Neuronal stem cell (in vitro differentiated cells): ENCODE measurements around the gene CMTM5.

Experiments
- DNase-seq: peaks from one replicate; pipeline ENCODE4 v3.0.0-alpha.2; 2013; ENCODE audit warnings: low spot score
- H2AFZ ChIP-seq: one replicate; pipeline ENCODE4 v1.6.1; 2013; ENCODE audit warnings: mild to moderate bottlenecking, low read length, inconsistent platforms
- H2AK5ac ChIP-seq: 2 replicates; pipeline ENCODE4 v1.6.1; 2013; ENCODE audit warnings: low read depth, mild to moderate bottlenecking, inconsistent platforms, low read length, moderate library complexity, mixed read lengths
- H2BK120ac ChIP-seq: 2 replicates; pipeline ENCODE4 v1.6.1; 2013; ENCODE audit warnings: low read depth, mild to moderate bottlenecking, inconsistent platforms, low read length, moderate library complexity, mixed read lengths
- H2BK12ac ChIP-seq: one replicate; pipeline ENCODE4 v1.6.1; 2013; ENCODE audit warnings: low read length, inconsistent platforms
- H2BK15ac ChIP-seq: 2 replicates; pipeline ENCODE4 v1.6.1; 2013; ENCODE audit warnings: mild to moderate bottlenecking, low read length, inconsistent platforms, mixed read lengths
- H2BK5ac ChIP-seq: one replicate; pipeline ENCODE4 v1.6.1; 2013; ENCODE audit warnings: inconsistent platforms, mild to moderate bottlenecking, low read length, moderate library complexity
- H3K14ac ChIP-seq: one replicate; pipeline ENCODE4 v1.6.1; 2013; ENCODE audit warnings: low read length, inconsistent platforms
- H3K18ac ChIP-seq: 2 replicates; pipeline ENCODE4 v1.6.1; 2013; ENCODE audit warnings: low read length, inconsistent platforms
- H3K23ac ChIP-seq: 2 replicates; pipeline ENCODE4 v1.6.1; 2013; ENCODE audit warnings: low read depth, mild to moderate bottlenecking, mixed read lengths, low read length, inconsistent platforms; ENCODE audit not compliant: poor library complexity
- H3K27ac ChIP-seq: replicated peaks from 3 replicates; pipeline ENCODE4 v1.5.1; 2013; ENCODE audit warnings: low read length, inconsistent platforms
- H3K27me3 ChIP-seq, 3 experiments: 2 replicates each; pipeline ENCODE4 v1.6.1; 2013; ENCODE audit warnings: low read length in 3 of 3, mild to moderate bottlenecking in 2 of 3, inconsistent platforms in 1 of 3, low read depth in 1 of 3, mixed read lengths in 1 of 3, moderate library complexity in 1 of 3; ENCODE audit not compliant: control insufficient read depth in 3 of 3, insufficient read depth in 3 of 3
- H3K36me3 ChIP-seq, 2 donors: replicated peaks in 1 of 2; 2 replicates each; pipeline ENCODE4 v1.6.1; 2013; ENCODE audit warnings: low read length in 2 of 2; ENCODE audit not compliant: control insufficient read depth in 2 of 2, insufficient read depth in 2 of 2
- H3K4ac ChIP-seq: 2 replicates; pipeline ENCODE4 v1.6.1; 2013; ENCODE audit warnings: inconsistent platforms, mild to moderate bottlenecking, low read length, moderate library complexity
- H3K4me1 ChIP-seq, 2 donors: 1 replicate in 1 of 2; 2 replicates in 1 of 2; pipeline ENCODE4 v1.6.1; 2013; ENCODE audit warnings: low read length in 2 of 2, low read depth in 1 of 2; ENCODE audit not compliant: control insufficient read depth in 2 of 2, insufficient read depth in 1 of 2
- H3K4me2 ChIP-seq: one replicate; pipeline ENCODE4 v1.6.1; 2013; ENCODE audit warnings: mild to moderate bottlenecking, low read length, inconsistent platforms; ENCODE audit not compliant: insufficient read depth, poor library complexity, severe bottlenecking
- H3K4me3 ChIP-seq, 2 donors: 2 replicates each; pipeline ENCODE4 v1.5.1; 2013; ENCODE audit warnings: low read length in 2 of 2, mild to moderate bottlenecking in 2 of 2, inconsistent platforms in 1 of 2, moderate library complexity in 1 of 2
- H3K79me1 ChIP-seq: one replicate; pipeline ENCODE4 v1.6.1; 2013; ENCODE audit warnings: low read depth, mild to moderate bottlenecking, inconsistent platforms, low read length, moderate library complexity
- H3K9ac ChIP-seq: one replicate; pipeline ENCODE4 v1.6.1; 2013; ENCODE audit warnings: mild to moderate bottlenecking, low read depth, low read length, inconsistent platforms; ENCODE audit not compliant: poor library complexity
- H3K9me3 ChIP-seq, 2 donors: replicated peaks in 1 of 2; 2 replicates each; pipeline versions ENCODE3 to v1.6.1; 2013; ENCODE audit warnings: low read length in 2 of 2, mild to moderate bottlenecking in 2 of 2, inconsistent platforms in 1 of 2, low read depth in 1 of 2, mixed read lengths in 1 of 2, moderate library complexity in 1 of 2; ENCODE audit not compliant: control insufficient read depth in 2 of 2, insufficient read depth in 1 of 2
- H4K8ac ChIP-seq: one replicate; pipeline ENCODE4 v1.6.1; 2013; ENCODE audit warnings: low read depth, mild to moderate bottlenecking, inconsistent platforms, low read length, moderate library complexity
- H4K91ac ChIP-seq: one replicate; pipeline ENCODE4 v1.6.1; 2013; ENCODE audit warnings: low read length, low read depth, mild to moderate bottlenecking, inconsistent platforms; ENCODE audit not compliant: poor library complexity
- whole genome bisulfite sequencing, 2 donors: extraction: QIAGEN DNeasy Blood & Tissue Kit; methylation state at CpG; one replicate each; pipeline ENCODE4 v1.1.7; 2013; ENCODE audit warnings: missing lambda C conversion rate in 2 of 2, mixed read lengths in 1 of 2; ENCODE audit not compliant: insufficient read length in 2 of 2, insufficient replicate concordance in 1 of 2; ENCODE audit errors: extremely low coverage in 2 of 2; 5-methylcytosine and 5-hydroxymethylcytosine counted together

Gene CMTM5

GRCh38 chr14:23378612-23379220, 1.9 kb downstream of the CMTM5 start:
- no peak for DNase-seq
- H4K8ac ChIP-seq = no peak overlapping the region
- peak overlapping the region; percentile 91 for H2AK5ac ChIP-seq
- no CpG with 5 or more reads among the region's 11 CpGs for WGBS, 2 donors
- no peak overlapping the region for H2AFZ ChIP-seq
- peaks cover 0 to 54% (median 0%) of the 10 kb centered on the region in 3 experiments for H3K27me3 ChIP-seq
- H2BK15ac ChIP-seq = no peak overlapping the region
- no peak overlapping the region for H2BK5ac ChIP-seq
- no peak overlapping the region for H2BK12ac ChIP-seq
- H3K18ac ChIP-seq = peak overlapping the region; percentile 5
- no peak overlapping the region for H4K91ac ChIP-seq
- H3K4ac ChIP-seq = no peak overlapping the region
- H3K9me3 ChIP-seq = no peaks in the 10 kb centered on the region
- H3K4me1 ChIP-seq = peaks cover 0 to 11% of the 10 kb centered on the region in 2 donors
- no peak overlapping the region for H3K23ac ChIP-seq
- H3K27ac ChIP-seq = no peak overlapping the region
- no peak overlapping the region for H3K14ac ChIP-seq
- no peak overlapping the region for H3K4me3 ChIP-seq
- H3K36me3 ChIP-seq = no peaks in the 10 kb centered on the region
- H2BK120ac ChIP-seq = no peak overlapping the region
- no peak overlapping the region for H3K4me2 ChIP-seq
- no peak overlapping the region for H3K9ac ChIP-seq
- no peaks in the 10 kb centered on the region for H3K79me1 ChIP-seq

- Histone ChIP-seq H3K9ac (no peak overlapping the region), H2BK12ac (no peak overlapping the region), H3K4ac (no peak overlapping the region), H2BK15ac (peak overlapping the region; percentile 91), H3K14ac (no peak overlapping the region), H3K23ac (no peak overlapping the region), H3K18ac (no peak overlapping the region), H3K4me3 (no peak overlapping the region), H4K91ac (no peak overlapping the region), H4K8ac (no peak overlapping the region), H3K4me1 (peaks cover 0 to 11% of the 10 kb centered on the region in 2 donors), H3K9me3 (no peaks in the 10 kb centered on the region), H2AFZ (no peak overlapping the region), H3K36me3 (no peaks in the 10 kb centered on the region), H2BK120ac (no peak overlapping the region), H3K4me2 (no peak overlapping the region), H2AK5ac (peak overlapping the region; percentile 91), H3K27me3 (peaks cover 0 to 52% (median 0%) of the 10 kb centered on the region in 3 experiments), H3K27ac (no peak overlapping the region), H3K79me1 (no peaks in the 10 kb centered on the region), H2BK5ac (no peak overlapping the region)
- WGBS, 2 donors = no CpG with 5 or more reads among the region's 12 CpGs
- DNase-seq = peak; percentile 48
These were observed 2.7 kb downstream of the CMTM5 start for GRCh38 chr14:23379366-23380196.

- peak overlapping the region; percentile 39 for H3K18ac ChIP-seq
- peaks cover 0 to 56% (median 0%) of the 10 kb centered on the region in 3 experiments for H3K27me3 ChIP-seq
- WGBS, 2 donors = no CpG with 5 or more reads among the region's 16 CpGs
- H4K91ac ChIP-seq = peak overlapping the region; percentile 38
- no peak overlapping the region for H2AFZ ChIP-seq
- no peak overlapping the region for H3K4ac ChIP-seq
- H3K9me3 ChIP-seq = no peaks in the 10 kb centered on the region
- H2BK5ac ChIP-seq = peak overlapping the region; percentile 35
- H3K4me1 ChIP-seq = peaks cover 0 to 11% of the 10 kb centered on the region in 2 donors
- H3K27ac ChIP-seq = no peak overlapping the region
- DNase-seq = no peak
- peak overlapping the region; percentile 57 for H3K14ac ChIP-seq
- H3K23ac ChIP-seq = peak overlapping the region; percentile 26
- H4K8ac ChIP-seq = no peak overlapping the region
- H3K36me3 ChIP-seq = no peaks in the 10 kb centered on the region
- H2BK120ac ChIP-seq = no peak overlapping the region
- H3K4me3 ChIP-seq = no peak overlapping the region
- H3K9ac ChIP-seq = peak overlapping the region; percentile 38
- H3K79me1 ChIP-seq = no peaks in the 10 kb centered on the region
- H3K4me2 ChIP-seq = no peak overlapping the region
- H2AK5ac ChIP-seq = peak overlapping the region; percentile 87
- peak overlapping the region; percentile 54 for H2BK15ac ChIP-seq
- peak overlapping the region; percentile 68 for H2BK12ac ChIP-seq
These were observed 3.5 kb downstream of the CMTM5 start for GRCh38 chr14:23380197-23380914.

- DNase-seq = no peak
- no peak overlapping the region for H4K91ac ChIP-seq
- H2BK120ac ChIP-seq = no peak overlapping the region
- H2AFZ ChIP-seq = no peak overlapping the region
- H3K9ac ChIP-seq = no peak overlapping the region
- H3K4me2 ChIP-seq = no peak overlapping the region
- no peak overlapping the region for H3K18ac ChIP-seq
- H3K27me3 ChIP-seq = peaks cover 0 to 60% (median 0%) of the 10 kb centered on the region in 3 experiments
- no peak overlapping the region for H3K4ac ChIP-seq
- H2AK5ac ChIP-seq = peak overlapping the region; percentile 87
- H3K36me3 ChIP-seq = no peaks in the 10 kb centered on the region
- H3K4me3 ChIP-seq = no peak overlapping the region
- WGBS, 2 donors = no CpG with 5 or more reads among the region's 4 CpGs
- no peak overlapping the region for H3K14ac ChIP-seq
- H3K27ac ChIP-seq = no peak overlapping the region
- peaks cover 0 to 11% of the 10 kb centered on the region in 2 donors for H3K4me1 ChIP-seq
- H3K79me1 ChIP-seq = no peaks in the 10 kb centered on the region
- peak overlapping the region; percentile 54 for H2BK15ac ChIP-seq
- peak overlapping the region; percentile 26 for H3K23ac ChIP-seq
- no peak overlapping the region for H4K8ac ChIP-seq
- peak overlapping the region; percentile 35 for H2BK5ac ChIP-seq
- no peak overlapping the region for H2BK12ac ChIP-seq
- H3K9me3 ChIP-seq = no peaks in the 10 kb centered on the region
These were observed 4.1 kb downstream of the CMTM5 start for GRCh38 chr14:23380976-23381375.
